Uterus (tissue), 2 donors: ENCODE data around the gene DGKD.

Source experiments
- CTCF ChIP-seq, 4 experiments: fragments of 200-600 bp in 2 of 4; fragments of 450-650 bp in 2 of 4; sonication (generic) in 2 of 4; IDR thresholded peaks; one replicate each; pipeline ENCODE4 v1.5.1; 2016 to 2019; ENCODE audit warnings: antibody characterized with exemption in 4 of 4, mild to moderate bottlenecking in 2 of 4, moderate library complexity in 1 of 4
- POLR2A ChIP-seq, 2 donors: fragments of 450-650 bp; IDR thresholded peaks; one replicate each; pipeline ENCODE4 v1.6.1; 2016; ENCODE audit warnings: antibody characterized with exemption in 2 of 2, mild to moderate bottlenecking in 1 of 2, moderate library complexity in 1 of 2

DNA sequence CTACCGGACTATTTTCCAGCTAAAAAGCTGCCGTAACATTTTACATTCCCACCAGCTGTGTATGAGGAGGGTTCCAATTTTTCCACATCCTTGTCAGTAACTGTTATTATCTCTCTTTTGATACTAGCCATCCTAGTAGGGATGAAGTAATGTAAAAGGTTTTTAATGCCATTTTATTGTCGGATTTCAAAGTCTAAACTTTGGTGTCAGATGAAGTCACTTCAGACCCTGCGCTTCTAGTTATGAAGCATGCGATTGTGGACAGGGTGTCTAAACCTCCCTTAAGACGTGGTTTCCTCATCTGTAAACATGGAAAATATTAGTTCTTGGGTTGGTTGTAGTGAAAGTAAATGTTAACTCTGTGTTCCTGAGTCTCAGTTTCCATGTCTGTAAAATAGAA is 4.7 kb downstream of the DGKD start:
- TF ChIP-seq POLR2A (IDR thresholded peaks at IDR 0.05) (no peak), CTCF (IDR thresholded peaks at IDR 0.05) (no peak)
